Kidney (tissue), 14 donors: ENCODE data around the gene EVI5L. TPM values are rescaled to one million over a fixed set of nuclear protein-coding genes. Genes with fewer than 3 reads are reported as not detected.

Experiments
- DNase-seq, 5 donors: peaks; one replicate each; pipeline ENCODE4 v3.0.0-alpha.2; 2013 to 2020
- FAIRE-seq: peaks from 2 replicates; lab custom pipeline; 2012; peaks lifted over from hg19 to GRCh38; lab: Jason Lieb, UNC
- H3K27ac ChIP-seq, 2 donors: one replicate each; pipeline ENCODE4 v1.7.0; 2013; ENCODE audit warnings: low read depth in 2 of 2, low read length in 2 of 2, inconsistent platforms in 1 of 2
- H3K27me3 ChIP-seq: one replicate; pipeline ENCODE4 v1.7.1; 2013; ENCODE audit warnings: low read length, inconsistent platforms; ENCODE audit not compliant: control insufficient read depth, insufficient read depth
- H3K36me3 ChIP-seq, 3 donors: one replicate each; pipeline versions ENCODE4 v1.7.0 to v1.7.1; 2013; ENCODE audit warnings: low read length in 3 of 3, control low read depth in 1 of 3, inconsistent platforms in 1 of 3; ENCODE audit not compliant: insufficient read depth in 3 of 3, control insufficient read depth in 2 of 3
- H3K4me1 ChIP-seq, 3 donors: one replicate each; pipeline versions ENCODE4 v1.7.0 to v1.7.1; 2013; ENCODE audit warnings: low read length in 3 of 3, inconsistent platforms in 1 of 3, low read depth in 1 of 3; ENCODE audit not compliant: control insufficient read depth in 2 of 3, insufficient read depth in 2 of 3
- H3K4me3 ChIP-seq, 3 donors: one replicate each; pipeline versions ENCODE4 v1.7.0 to v1.8.1; 2013; ENCODE audit warnings: low read length in 3 of 3, control low read depth in 1 of 3, inconsistent platforms in 1 of 3
- H3K9ac ChIP-seq, 3 donors: one replicate each; pipeline versions ENCODE4 v1.7.0 to v1.7.1; 2013; ENCODE audit warnings: low read length in 3 of 3, control low read depth in 1 of 3, inconsistent platforms in 1 of 3
- H3K9me3 ChIP-seq, 3 donors: one replicate each; pipeline versions ENCODE4 v1.7.0 to v1.7.1; 2013; ENCODE audit warnings: low read length in 3 of 3, control low read depth in 1 of 3, inconsistent platforms in 1 of 3; ENCODE audit not compliant: control insufficient read depth in 2 of 3, insufficient read depth in 1 of 3
- intact Hi-C: fragments of 100-400 bp; cut with DNase I; formaldehyde crosslinking; loops from one replicate; pipeline ENCODE4 v1.11.1; 2022
- polyA plus RNA-seq: library from polyadenylated mRNA; stranded (reverse); fragments of 350-450 nt; fragmentation: Illumina TruSeq; extraction: RNeasy Lipid Tissue Mini Kit (QIAGEN cat#74804); gene quantifications from one replicate; pipeline ENCODE4 v1.2.3, GENCODE V29; 2014; ENCODE audit warnings: low read depth, low replicate concordance; ENCODE audit not compliant: insufficient read depth
- total RNA-seq: library from RNA; stranded (reverse); fragmentation: NEBNext Ultra II Directional; extraction: Animal tissue kit (Norgen Biotek cat#: 25700); gene quantifications from one replicate; pipeline ENCODE4 v1.2.1, GENCODE V29; 2021
- TF ChIP-seq, protein P1 (sequence below): IDR thresholded peaks from 3 replicates; pipeline ENCODE4 v1.5.1; 2012; ENCODE audit warnings: mild to moderate bottlenecking, moderate library complexity, borderline replicate concordance; ENCODE audit not compliant: insufficient read depth; ENCODE audit errors: extremely low read depth
- donor health status: control.
- donor health status: control.
- donor health status: control.
- donor health status: control.
- donor health status: control.
- donor health status: DM: yes; HTN: yes; CAD: no.
- donor health status: Normal renal cell carcinoma (clear cell type).

Gene EVI5L
- total and polyA plus RNA-seq, 2 donors from 2014 or later, result 14.5 to 15.9 TPM

DNA sequence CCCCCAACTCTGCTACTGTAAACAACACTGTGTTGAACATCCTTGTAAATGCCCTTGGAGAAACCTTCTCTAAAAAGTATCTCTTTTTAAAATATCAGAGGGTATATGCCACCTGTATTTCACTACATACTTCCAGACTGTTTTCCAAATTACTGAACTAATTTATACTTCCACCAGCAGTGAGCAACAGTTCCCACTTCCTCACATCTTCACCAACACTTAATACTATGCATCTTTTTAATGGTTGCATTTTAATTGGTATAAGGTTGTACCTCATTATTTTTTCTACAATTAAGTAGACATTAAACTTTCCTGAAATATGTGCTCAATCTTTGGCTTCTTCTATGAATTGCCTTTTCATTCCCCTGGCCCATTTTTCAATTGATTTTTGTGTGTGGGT lies 45.2 kb upstream of the EVI5L start:
- intact Hi-C loops, result no loop called here
- H3K9ac ChIP-seq, result no peak overlapping the region
- H3K27ac ChIP-seq, result no peak overlapping the region
- DNase-seq (no peak), FAIRE-seq (no peak)
- H3K4me3 ChIP-seq, result no peak overlapping the region
- TF ChIP-seq, protein P1, sequence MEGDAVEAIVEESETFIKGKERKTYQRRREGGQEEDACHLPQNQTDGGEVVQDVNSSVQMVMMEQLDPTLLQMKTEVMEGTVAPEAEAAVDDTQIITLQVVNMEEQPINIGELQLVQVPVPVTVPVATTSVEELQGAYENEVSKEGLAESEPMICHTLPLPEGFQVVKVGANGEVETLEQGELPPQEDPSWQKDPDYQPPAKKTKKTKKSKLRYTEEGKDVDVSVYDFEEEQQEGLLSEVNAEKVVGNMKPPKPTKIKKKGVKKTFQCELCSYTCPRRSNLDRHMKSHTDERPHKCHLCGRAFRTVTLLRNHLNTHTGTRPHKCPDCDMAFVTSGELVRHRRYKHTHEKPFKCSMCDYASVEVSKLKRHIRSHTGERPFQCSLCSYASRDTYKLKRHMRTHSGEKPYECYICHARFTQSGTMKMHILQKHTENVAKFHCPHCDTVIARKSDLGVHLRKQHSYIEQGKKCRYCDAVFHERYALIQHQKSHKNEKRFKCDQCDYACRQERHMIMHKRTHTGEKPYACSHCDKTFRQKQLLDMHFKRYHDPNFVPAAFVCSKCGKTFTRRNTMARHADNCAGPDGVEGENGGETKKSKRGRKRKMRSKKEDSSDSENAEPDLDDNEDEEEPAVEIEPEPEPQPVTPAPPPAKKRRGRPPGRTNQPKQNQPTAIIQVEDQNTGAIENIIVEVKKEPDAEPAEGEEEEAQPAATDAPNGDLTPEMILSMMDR, result no peak
- H3K4me1 ChIP-seq, result no peaks in the 10 kb centered on the region
- no peaks in the 10 kb centered on the region for H3K9me3 ChIP-seq
- no peaks in the 10 kb centered on the region for H3K36me3 ChIP-seq
- H3K27me3 ChIP-seq, result peaks cover 12% of the 10 kb centered on the region

DNA sequence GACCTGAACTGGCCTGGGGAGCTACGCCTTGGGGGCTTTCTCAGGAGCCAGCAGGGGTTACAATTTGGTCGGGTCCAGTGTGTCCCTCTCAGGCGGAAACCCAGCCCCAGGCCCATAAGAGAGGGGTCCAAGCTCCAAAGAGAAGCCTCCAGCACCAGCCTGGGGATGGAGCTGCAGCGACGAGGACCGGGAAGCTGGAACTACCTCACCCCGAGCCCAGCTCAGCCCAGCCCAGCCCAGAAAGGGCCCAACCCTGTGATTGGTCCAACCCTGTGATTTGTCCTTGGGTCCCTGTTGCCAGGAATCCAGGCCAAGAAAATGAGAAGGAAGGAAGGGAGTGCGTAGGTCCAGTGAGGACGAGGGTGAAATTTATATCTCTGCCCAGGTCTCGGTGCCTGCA lies 42.9 kb upstream of the EVI5L start:
- intact Hi-C loops, result no loop called here
- Histone ChIP-seq H3K27ac (no peak overlapping the region), H3K9ac (no peak overlapping the region), H3K4me1 (no peaks in the 10 kb centered on the region), H3K27me3 (peaks cover 12% of the 10 kb centered on the region), H3K4me3 (no peak overlapping the region), H3K9me3 (no peaks in the 10 kb centered on the region), H3K36me3 (no peaks in the 10 kb centered on the region)
- TF ChIP-seq, protein P1, result no peak
- FAIRE-seq (no peak), DNase-seq (no peak)

DNA sequence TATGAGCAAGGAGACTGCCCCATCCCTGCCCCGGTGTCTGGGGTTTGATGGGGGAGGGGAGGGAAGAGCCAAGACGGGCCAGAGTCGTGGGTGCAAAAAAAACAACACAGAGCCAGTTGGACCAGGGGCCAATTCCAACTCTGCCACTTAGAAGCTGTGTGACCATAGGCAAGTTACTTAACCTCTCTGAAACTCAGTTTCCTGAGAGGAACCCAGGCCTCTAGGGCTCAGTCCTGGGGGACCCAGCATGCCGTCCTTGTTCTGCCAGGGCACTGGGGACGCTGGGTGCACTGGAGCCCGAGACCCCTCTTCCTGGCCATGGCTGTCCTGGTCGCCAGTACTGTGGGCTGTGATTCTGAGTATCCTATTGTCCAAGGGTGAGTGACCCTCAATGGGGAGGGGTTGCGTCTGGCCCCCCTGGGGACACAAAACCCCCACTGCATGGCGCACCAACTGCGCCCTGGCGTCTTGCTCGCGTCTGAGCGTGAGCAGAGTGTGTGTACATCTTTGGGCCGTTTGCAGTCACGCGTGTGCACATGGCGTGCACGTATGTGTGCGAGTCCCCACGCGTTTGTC lies 42.3 kb upstream of the EVI5L start:
- DNase-seq, result no peak
- H3K4me3 ChIP-seq, result no peak overlapping the region
- TF ChIP-seq, protein P1, result no peak
- no peak overlapping the region for H3K9ac ChIP-seq
- no peak for FAIRE-seq
- H3K27me3 ChIP-seq, result peaks cover 12% of the 10 kb centered on the region
- intact Hi-C loops, result no loop called here
- no peak overlapping the region for H3K27ac ChIP-seq
- H3K4me1 ChIP-seq, result no peaks in the 10 kb centered on the region
- H3K36me3 ChIP-seq, result no peaks in the 10 kb centered on the region
- H3K9me3 ChIP-seq, result no peaks in the 10 kb centered on the region
